ENCODE measurements around the gene ELOVL2.

DNA sequence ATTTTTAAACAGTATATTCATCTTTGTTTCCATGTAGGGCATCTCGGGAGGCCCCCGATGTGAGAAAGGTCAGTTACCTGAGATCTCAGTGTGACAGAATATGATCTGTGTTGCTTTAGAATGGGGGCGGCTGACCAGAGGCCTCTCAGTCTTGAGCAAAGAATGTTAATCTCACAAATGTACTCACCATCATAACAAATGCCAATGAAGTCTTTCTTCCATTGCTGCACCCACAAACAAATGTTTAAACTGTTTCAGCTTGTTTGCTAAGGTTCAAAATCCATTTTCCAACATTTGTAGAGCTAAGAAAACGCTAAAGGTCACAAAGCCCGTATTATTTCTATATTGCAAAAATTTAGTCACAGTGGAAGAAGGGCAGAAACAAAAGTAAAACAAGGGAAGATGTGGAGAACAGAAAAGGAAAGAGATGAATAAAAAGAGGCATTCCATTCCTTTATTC lies 31.8 kb downstream of the ELOVL2 start:
- TF ChIP-seq, protein P1, sequence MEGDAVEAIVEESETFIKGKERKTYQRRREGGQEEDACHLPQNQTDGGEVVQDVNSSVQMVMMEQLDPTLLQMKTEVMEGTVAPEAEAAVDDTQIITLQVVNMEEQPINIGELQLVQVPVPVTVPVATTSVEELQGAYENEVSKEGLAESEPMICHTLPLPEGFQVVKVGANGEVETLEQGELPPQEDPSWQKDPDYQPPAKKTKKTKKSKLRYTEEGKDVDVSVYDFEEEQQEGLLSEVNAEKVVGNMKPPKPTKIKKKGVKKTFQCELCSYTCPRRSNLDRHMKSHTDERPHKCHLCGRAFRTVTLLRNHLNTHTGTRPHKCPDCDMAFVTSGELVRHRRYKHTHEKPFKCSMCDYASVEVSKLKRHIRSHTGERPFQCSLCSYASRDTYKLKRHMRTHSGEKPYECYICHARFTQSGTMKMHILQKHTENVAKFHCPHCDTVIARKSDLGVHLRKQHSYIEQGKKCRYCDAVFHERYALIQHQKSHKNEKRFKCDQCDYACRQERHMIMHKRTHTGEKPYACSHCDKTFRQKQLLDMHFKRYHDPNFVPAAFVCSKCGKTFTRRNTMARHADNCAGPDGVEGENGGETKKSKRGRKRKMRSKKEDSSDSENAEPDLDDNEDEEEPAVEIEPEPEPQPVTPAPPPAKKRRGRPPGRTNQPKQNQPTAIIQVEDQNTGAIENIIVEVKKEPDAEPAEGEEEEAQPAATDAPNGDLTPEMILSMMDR (IDR thresholded peaks at IDR 0.05; ENCODE audit: insufficient read depth, low read length, poor library complexity, severe bottlenecking) = no peak
- TF ChIP-seq EZH2phosphoT487 (conservative IDR thresholded peaks at IDR 0.05; ENCODE audit: low read length) = no peak

All from SU-DHL-6 (cell line).